GM18907 (cell line): Measurements from ENCODE around the gene KANSL1L.
"Not testable (repeated sequence)": the region's sequence is repeated elsewhere in the genome, so short reads cannot be mapped to it uniquely, and the experiment has no call there.

Experiments used
- ATAC-seq: cut with Tn5 transposase; IDR thresholded peaks from one replicate; pipeline ENCODE4 v1.9.1; 2021; ENCODE audit warnings: mild to moderate bottlenecking, moderate library complexity; ENCODE audit not compliant: unreplicated experiment

KANSL1L gene

GRCh38 chr2:210171309-210172218 lies at the start of gene KANSL1L:
Gene KANSL1L, minus strand, starts transcription at chr2:210171409. Its CDS starts 16,827 bp downstream, at chr2:210154582.
- peak; percentile 72 for ATAC-seq

GRCh38 chr2:210215120-210215519 lies 43.9 kb upstream of the KANSL1L start:
- ATAC-seq: no peak

- ATAC-seq: no peak
These were observed 39.0 kb upstream of the KANSL1L start for GRCh38 chr2:210210185-210210584.

- no peak for ATAC-seq
These were observed 36.7 kb upstream of the KANSL1L start for GRCh38 chr2:210207929-210208328.

DNA sequence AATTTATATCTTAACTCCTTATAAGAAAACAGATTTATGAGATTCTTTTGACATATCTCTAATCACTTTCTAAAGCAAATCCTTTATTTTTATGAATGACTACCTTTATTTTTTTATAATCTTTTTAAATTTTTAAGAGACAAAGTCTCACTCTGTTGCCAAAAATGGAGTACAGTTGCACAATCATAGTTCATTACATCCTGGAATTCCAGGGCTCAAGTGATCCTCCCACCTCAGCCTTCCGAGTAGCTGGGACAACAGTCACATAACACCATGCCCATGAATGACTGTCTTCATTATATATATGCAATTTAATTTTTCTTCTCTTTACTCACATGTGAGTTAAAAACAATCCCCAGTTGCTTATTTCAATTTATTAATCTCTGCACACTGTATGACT lies 32.3 kb upstream of the KANSL1L start:
- ATAC-seq: no peak

DNA sequence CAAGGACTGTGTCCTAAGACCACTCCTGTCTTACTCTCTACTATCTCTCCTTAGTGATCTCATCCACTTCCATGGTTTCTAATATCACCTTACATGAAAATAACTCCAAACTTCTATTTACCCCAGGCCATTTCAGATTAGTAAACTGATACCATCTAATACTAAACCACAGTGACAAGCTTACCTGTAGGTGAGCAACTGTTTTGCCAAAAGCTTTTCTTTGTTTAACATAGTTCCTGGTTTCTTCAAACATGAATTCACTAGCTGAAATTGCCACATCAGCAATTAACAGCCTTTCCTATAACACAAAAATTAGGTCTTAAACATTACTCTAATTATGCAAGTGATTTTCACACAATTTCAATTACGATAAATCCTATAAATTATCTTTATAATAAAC lies 31.9 kb upstream of the KANSL1L start:
- ATAC-seq: no peak

GRCh38 chr2:210199854-210200253 lies 28.6 kb upstream of the KANSL1L start:
- no peak for ATAC-seq

GRCh38 chr2:210199186-210199765 lies 28.1 kb upstream of the KANSL1L start:
- ATAC-seq: peak; percentile 41

DNA sequence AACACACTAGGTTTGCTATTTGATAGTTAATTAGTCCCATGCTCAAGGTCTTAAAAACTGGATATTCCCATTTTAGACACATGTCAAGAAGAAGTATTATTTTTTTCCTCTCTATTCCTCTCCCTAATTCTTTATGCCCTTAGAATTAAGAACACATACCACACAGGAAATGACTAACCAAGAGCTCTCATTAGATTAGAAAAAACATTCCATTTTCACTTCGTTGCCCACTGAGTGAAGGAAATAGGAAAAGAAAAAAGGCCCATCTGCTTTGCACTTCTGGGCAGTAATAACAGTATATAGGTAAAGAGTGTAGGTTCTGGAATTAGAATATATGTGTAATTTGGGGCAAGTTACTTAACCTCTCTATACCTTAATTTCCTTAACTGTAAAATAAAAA lies 27.1 kb upstream of the KANSL1L start:
- no peak for ATAC-seq

- no peak for ATAC-seq
These were observed 26.5 kb upstream of the KANSL1L start for GRCh38 chr2:210197720-210198119.

GRCh38 chr2:210195101-210195852 lies 24.1 kb upstream of the KANSL1L start:
- ATAC-seq: peak; percentile 41

DNA sequence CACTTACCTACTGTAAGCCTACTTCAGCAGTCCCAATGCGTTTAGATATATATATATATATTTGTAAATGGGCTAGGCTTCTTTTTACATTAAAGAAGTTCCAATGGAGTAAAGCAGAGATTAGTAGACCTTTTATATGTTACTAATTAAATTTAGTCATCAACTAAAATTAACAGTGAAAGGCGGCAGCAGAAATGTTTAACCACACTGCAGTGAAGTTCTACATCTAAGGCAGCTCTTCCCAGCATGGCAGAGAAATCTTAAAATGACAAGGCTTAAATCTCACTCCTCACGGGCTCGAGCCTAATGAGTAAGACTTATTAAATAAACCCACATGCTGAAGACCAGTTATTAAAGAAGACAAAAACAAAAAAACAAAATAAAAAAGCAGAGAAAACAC lies 19.1 kb upstream of the KANSL1L start:
- peak; percentile 75 for ATAC-seq

- peak; percentile 53 for ATAC-seq
These were observed 18.4 kb upstream of the KANSL1L start for GRCh38 chr2:210189452-210190138.

GRCh38 chr2:210188755-210189154 lies 17.5 kb upstream of the KANSL1L start:
- ATAC-seq: no peak

- ATAC-seq: no peak
These were observed 17.0 kb upstream of the KANSL1L start for GRCh38 chr2:210188190-210188589.

DNA sequence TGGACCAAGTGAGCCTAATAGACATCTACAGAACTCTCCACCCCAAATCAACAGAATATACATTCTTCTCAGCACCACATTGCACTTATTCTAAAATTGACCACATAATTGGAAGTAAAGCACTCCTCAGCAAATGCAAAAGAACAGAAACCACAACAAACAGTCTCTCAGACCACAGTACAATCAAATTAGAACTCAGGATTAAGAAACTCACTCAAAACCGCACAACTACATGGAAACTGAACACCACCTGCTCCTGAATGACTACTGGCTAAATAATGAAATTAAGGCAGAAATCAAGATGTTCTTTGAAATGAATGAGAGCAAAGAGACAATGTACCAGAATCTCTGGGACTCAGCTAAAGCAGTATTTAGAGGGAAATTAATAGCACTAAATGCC lies 12.7 kb upstream of the KANSL1L start:
- ATAC-seq: not testable (repeated sequence)

GRCh38 chr2:210181606-210182088 lies 10.4 kb upstream of the KANSL1L start:
- not testable (repeated sequence) for ATAC-seq

DNA sequence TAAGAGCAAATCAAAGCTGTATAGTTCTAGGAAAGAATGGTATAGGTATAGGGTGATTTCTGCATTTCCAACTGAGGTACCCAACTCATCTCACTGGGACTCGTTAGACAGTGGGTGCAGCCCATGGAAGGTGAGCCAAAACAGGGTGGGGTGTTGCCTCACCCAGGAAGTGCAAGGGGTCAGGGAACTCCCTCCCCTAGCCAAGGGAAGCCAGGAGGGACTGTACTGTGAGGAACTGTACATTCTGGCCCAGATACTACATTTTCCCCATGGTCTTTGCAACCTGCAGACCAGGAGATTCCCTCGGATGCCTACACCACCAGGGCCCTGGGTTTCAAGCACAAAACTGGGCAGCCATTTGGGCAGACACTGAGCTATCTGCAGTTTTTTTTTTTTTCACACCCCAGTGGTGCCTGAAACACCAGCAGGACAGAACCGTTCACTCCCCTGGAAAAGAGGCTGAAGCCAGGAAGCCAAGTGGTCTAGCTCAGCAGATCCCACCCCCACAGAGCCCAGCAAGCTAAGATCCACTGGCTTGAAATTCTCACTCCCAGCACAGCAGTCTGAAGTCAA lies 9.9 kb upstream of the KANSL1L start:
- not testable (repeated sequence) for ATAC-seq

DNA sequence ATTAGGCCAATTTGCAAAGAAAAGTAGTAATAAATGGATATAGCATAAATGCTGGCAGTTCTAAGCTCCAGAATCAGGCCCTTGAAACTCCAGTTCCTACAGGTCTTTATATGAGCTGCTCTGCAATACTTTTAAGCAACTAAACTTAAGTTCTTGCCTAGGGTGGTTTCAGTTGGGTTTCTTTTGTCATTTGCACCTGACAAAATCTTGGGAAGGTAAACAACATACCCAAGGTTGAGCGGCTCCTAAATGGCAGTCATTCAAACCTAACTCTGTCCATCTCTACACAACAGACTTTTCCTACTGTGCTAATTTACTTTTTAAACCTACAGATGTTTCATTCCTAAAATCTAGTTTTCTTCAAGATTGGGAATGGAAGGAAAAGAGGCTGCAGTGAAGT lies 9.3 kb upstream of the KANSL1L start:
- no peak for ATAC-seq

- no peak for ATAC-seq
These were observed 8.3 kb upstream of the KANSL1L start for GRCh38 chr2:210179351-210179990.
